ENCODE data around the gene CNPPD1. TPM values are rescaled to one million over a fixed set of nuclear protein-coding genes. Genes with fewer than 3 reads are reported as not detected.
"Not testable (repeated sequence)": the region's sequence is repeated elsewhere in the genome, so short reads cannot be mapped to it uniquely, and the experiment has no call there.

Gene CNPPD1
- total RNA-seq, 3 donors from 2014 or later (not counting 1 experiment from before 2014, with no cell fraction given): 64.4 to 72.4 (median 64.8) TPM

DNA sequence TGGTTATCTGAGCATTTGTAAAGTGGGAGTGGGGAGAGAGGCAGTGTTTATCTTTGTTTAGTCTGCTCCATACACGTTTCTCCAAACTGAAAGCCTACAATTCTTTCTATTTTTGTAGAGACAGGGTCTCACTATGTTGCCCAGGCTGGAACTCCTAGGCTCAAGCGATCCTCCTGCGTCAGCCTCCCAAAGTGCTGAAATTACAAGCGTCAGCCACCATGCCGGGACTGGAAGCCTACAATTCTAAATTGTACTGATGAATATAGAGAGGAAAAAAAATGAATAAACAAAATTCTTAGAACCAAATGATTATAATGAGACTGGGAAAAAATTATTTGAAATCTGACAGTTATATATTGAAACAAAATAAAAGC lies 28.4 kb upstream of the CNPPD1 start:
- Histone ChIP-seq H3K9me3 (ENCODE audit: control insufficient read depth, insufficient read depth, low read length) (no peaks in the 10 kb centered on the region), H3K4me3 (ENCODE audit: low read length) (no peak overlapping the region), H3K27ac (ENCODE audit: low read length) (no peak overlapping the region), H3K27me3 (ENCODE audit: control insufficient read depth, insufficient read depth, low read length) (no peaks in the 10 kb centered on the region), H3K36me3 (ENCODE audit: control insufficient read depth, insufficient read depth, low read length) (peaks cover 17% of the 10 kb centered on the region), H3K4me1 (ENCODE audit: control insufficient read depth, insufficient read depth, low read length) (peaks cover 43% of the 10 kb centered on the region)
- Mint-ChIP-seq H3K27me3 (ENCODE audit: low read depth in 2 of 2) (no peaks in the 10 kb centered on the region), H3K27ac (peak overlapping the region; percentile 92 to 98), H3K36me3 (no peaks in the 10 kb centered on the region), H3K9me3 (no peaks in the 10 kb centered on the region), H3K4me3 (peak overlapping the region; percentile 56), H3K4me1 (peaks cover 25 to 32% of the 10 kb centered on the region in 2 donors)
- intact Hi-C loops (cut with micrococcal nuclease): no loop called here
- no peak for ATAC-seq
- WGBS (ENCODE audit: insufficient coverage): 100% methylated on average over 4 of the region's 5 CpGs
- DNase-seq: no peak
- TF ChIP-seq, protein P1, sequence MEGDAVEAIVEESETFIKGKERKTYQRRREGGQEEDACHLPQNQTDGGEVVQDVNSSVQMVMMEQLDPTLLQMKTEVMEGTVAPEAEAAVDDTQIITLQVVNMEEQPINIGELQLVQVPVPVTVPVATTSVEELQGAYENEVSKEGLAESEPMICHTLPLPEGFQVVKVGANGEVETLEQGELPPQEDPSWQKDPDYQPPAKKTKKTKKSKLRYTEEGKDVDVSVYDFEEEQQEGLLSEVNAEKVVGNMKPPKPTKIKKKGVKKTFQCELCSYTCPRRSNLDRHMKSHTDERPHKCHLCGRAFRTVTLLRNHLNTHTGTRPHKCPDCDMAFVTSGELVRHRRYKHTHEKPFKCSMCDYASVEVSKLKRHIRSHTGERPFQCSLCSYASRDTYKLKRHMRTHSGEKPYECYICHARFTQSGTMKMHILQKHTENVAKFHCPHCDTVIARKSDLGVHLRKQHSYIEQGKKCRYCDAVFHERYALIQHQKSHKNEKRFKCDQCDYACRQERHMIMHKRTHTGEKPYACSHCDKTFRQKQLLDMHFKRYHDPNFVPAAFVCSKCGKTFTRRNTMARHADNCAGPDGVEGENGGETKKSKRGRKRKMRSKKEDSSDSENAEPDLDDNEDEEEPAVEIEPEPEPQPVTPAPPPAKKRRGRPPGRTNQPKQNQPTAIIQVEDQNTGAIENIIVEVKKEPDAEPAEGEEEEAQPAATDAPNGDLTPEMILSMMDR (IDR thresholded peaks at IDR 0.05): no peak

DNA sequence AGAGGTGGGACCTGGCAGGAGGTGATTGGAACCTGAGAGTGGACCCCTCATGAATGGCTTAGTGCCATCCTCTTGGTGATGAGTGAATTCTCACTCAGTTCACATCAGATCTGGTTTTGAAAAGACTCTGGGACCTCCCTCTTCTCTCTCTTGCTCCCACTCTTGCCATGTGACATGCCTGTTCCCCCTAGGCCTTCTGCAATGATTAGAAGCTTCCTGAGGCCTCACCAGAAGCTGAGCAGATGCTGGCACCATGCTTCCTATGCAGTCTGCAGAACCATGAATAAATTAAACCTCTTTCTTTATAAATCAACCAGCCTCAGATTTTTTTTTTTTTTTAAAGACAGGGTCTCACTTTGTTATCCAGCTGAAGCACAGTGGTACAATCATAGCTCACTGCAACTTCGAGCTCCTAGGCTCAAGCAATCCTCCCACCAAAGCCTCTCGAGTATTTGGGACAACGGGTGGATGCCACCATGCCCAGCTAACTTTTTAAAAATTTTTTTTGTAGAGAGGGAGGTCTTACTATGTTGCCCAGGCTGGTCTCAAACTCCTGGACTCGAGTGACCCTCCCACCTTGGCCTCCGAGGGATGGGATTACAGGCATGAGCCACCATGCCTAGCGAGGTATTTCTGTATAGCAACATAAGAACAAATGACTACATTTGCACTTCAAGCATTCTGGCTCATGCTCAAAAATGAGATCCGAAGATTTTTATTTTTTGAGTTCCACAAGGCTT lies 27.9 kb upstream of the CNPPD1 start:
- H3K27ac Mint-ChIP-seq: peak overlapping the region in 1 of 2 donors; percentile 92
- Histone ChIP-seq H3K4me3 (ENCODE audit: low read length) (no peak overlapping the region), H3K27ac (ENCODE audit: low read length) (no peak overlapping the region), H3K4me1 (ENCODE audit: control insufficient read depth, insufficient read depth, low read length) (peaks cover 41% of the 10 kb centered on the region), H3K36me3 (ENCODE audit: control insufficient read depth, insufficient read depth, low read length) (peaks cover 17% of the 10 kb centered on the region), H3K9me3 (ENCODE audit: control insufficient read depth, insufficient read depth, low read length) (no peaks in the 10 kb centered on the region), H3K27me3 (ENCODE audit: control insufficient read depth, insufficient read depth, low read length) (no peaks in the 10 kb centered on the region)
- WGBS (ENCODE audit: insufficient coverage): 97% methylated on average over 7 of the region's 7 CpGs
- no peak overlapping the region for H3K4me3 Mint-ChIP-seq
- peak in 1 of 2 donors; percentile 1 for DNase-seq
- no peaks in the 10 kb centered on the region for H3K36me3 Mint-ChIP-seq
- TF ChIP-seq, protein P1 (IDR thresholded peaks at IDR 0.05): no peak
- intact Hi-C loops (cut with micrococcal nuclease): no loop called here
- peaks cover 0 to under 1% of the 10 kb centered on the region in 2 donors for H3K27me3 Mint-ChIP-seq (ENCODE audit: low read depth in 2 of 2)
- no peaks in the 10 kb centered on the region for H3K9me3 Mint-ChIP-seq
- peaks cover 20 to 28% of the 10 kb centered on the region in 2 donors for H3K4me1 Mint-ChIP-seq
- no peak for ATAC-seq

DNA sequence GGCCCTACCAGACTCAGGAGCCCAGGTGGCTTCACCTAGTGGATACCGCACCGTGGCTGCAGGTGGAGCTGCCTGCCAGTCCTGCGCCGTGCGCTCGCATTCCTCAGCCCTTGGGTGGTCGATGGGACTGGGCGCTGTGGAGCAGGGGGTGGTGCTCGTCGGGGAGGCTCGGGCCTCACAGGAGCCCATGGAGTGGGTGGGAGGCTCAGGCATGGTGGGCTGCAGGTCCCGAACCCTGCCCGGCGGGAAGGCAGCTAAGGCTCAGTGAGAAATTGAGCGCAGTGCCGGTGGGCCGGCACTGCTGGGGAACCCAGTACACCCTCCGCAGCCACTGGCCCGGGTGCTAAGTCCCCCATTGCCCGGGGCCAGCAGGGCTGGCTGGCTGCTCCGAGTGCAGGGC lies 24.6 kb upstream of the CNPPD1 start:
- H3K27ac ChIP-seq (ENCODE audit: low read length); H3K36me3 ChIP-seq (ENCODE audit: control insufficient read depth, insufficient read depth, low read length); H3K9me3 Mint-ChIP-seq; H3K27ac Mint-ChIP-seq; H3K27me3 Mint-ChIP-seq (ENCODE audit: low read depth in 2 of 2); H3K27me3 ChIP-seq (ENCODE audit: control insufficient read depth, insufficient read depth, low read length); H3K9me3 ChIP-seq (ENCODE audit: control insufficient read depth, insufficient read depth, low read length); H3K4me3 Mint-ChIP-seq; H3K4me3 ChIP-seq (ENCODE audit: low read length); ATAC-seq; H3K36me3 Mint-ChIP-seq; intact Hi-C loops (cut with micrococcal nuclease): not testable (repeated sequence)
- 93% methylated on average over 21 of the region's 21 CpGs for WGBS (ENCODE audit: insufficient coverage)
- peaks cover 10 to 20% of the 10 kb centered on the region in 2 donors for H3K4me1 Mint-ChIP-seq
- DNase-seq: peak in 1 of 2 donors; percentile 0
- peaks cover 18% of the 10 kb centered on the region for H3K4me1 ChIP-seq (ENCODE audit: control insufficient read depth, insufficient read depth, low read length)

DNA sequence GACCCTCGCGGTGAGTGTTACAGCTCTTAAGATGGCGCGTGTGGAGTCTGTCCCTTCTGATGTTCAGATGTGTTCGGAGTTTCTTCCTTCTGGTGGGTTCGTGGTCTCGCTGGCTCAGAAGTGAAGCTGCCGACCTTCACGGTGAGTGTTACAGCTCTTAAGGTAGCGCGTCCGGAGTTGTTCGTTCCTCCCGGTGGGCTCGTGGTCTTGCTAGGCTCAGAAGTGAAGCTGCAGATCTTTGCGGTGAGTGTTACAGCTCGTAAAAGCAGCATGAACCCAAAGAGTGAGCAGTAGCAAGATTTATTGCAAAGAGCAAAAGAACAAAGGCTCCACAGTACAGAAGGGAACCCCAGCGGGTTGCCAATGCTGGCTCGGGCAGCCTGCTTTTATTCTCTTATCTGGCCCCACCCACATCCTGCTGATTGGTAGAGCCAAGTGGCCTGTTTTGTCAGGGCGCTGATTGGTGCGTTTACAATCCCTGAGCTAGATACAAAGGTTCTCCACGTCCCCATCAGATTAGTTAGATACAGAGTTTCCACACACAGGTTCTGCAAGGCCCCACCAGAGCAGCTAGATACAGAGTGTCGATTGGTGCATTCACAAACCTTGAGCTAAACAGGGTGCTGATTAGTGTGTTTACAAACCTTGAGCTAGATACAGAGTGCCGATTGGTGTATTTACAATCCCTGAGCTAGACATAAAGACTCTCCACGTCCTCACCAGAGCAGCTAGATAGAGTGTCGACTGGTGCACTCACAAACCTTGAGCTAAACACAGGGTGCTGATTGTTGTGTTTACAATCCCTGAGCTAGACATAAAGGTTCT lies 24.0 kb upstream of the CNPPD1 start:
- intact Hi-C loops (cut with micrococcal nuclease); H3K27me3 ChIP-seq (ENCODE audit: control insufficient read depth, insufficient read depth, low read length); H3K9me3 ChIP-seq (ENCODE audit: control insufficient read depth, insufficient read depth, low read length); H3K9me3 Mint-ChIP-seq; H3K27me3 Mint-ChIP-seq (ENCODE audit: low read depth in 2 of 2); ATAC-seq; H3K36me3 Mint-ChIP-seq; H3K36me3 ChIP-seq (ENCODE audit: control insufficient read depth, insufficient read depth, low read length): not testable (repeated sequence)
- WGBS (ENCODE audit: insufficient coverage): 58% methylated on average over 23 of the region's 26 CpGs
- H3K27ac Mint-ChIP-seq: peak overlapping the region; percentile 85 to 86
- Histone ChIP-seq H3K4me3 (ENCODE audit: low read length) (peak overlapping the region; percentile 18), H3K27ac (ENCODE audit: low read length) (peak overlapping the region; percentile 63), H3K4me1 (ENCODE audit: control insufficient read depth, insufficient read depth, low read length) (peaks cover 12% of the 10 kb centered on the region)
- H3K4me3 Mint-ChIP-seq: peak overlapping the region; percentile 84
- DNase-seq: peak; percentile 28 to 63
- H3K4me1 Mint-ChIP-seq: peaks cover 5 to 15% of the 10 kb centered on the region in 2 donors

Measured in natural killer cell (primary cell).